D721Med (cell line): ENCODE data around the gene DUSP23.

Experiments
- DNase-seq: peaks from one replicate; pipeline ENCODE4 v3.0.0; 2011; ENCODE audit warnings: low spot score; ENCODE audit not compliant: insufficient read length
- FAIRE-seq: peaks from 2 replicates; lab custom pipeline; 2011; peaks lifted over from hg19 to GRCh38; lab: Jason Lieb, UNC
- TF ChIP-seq, protein P1 (sequence below): IDR thresholded peaks from 2 replicates; pipeline ENCODE4 v1.5.1; 2012; ENCODE audit warnings: mild to moderate bottlenecking, control low read depth; ENCODE audit not compliant: insufficient read depth; ENCODE audit errors: missing control alignments

Gene DUSP23

GRCh38 chr1:159780583-159781582 is at the start of gene DUSP23:
Gene DUSP23, plus strand, starts transcription at chr1:159780962. Its CDS starts 139 bp downstream, at chr1:159781101.
- no peak for DNase-seq
- no peak for FAIRE-seq

DNA sequence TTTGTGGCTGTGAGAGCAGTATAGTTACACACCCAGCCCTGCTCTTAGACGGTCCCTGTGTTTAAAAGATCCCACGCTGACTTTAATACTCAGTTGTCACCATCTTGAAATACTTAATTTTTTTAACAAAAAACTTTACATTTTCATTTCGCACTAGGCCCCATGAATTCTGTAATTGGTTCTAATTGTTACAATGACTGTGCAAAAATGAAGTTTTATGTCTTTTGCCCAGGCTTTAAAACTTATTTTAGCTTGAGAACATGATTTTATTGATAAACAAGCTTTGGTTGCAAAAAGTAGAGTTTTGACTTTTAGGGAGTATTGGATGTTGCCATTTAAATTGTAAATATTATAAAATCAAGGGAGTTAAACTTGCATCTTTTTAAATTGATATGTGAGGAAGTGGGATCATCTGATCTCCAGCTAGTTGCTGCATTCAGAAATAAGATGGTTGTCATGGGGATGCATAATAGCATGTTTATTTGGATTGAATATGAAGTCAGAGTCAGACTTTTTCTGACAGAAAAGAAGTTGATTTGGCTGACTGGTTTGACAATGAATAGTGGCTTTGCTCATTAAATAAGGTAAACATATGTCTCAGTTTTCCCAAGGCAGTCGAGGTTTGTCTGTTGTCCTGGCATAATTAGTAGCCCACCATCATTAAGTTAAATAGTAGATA is 43.4 kb upstream of the DUSP23 start:
- TF ChIP-seq, protein P1, sequence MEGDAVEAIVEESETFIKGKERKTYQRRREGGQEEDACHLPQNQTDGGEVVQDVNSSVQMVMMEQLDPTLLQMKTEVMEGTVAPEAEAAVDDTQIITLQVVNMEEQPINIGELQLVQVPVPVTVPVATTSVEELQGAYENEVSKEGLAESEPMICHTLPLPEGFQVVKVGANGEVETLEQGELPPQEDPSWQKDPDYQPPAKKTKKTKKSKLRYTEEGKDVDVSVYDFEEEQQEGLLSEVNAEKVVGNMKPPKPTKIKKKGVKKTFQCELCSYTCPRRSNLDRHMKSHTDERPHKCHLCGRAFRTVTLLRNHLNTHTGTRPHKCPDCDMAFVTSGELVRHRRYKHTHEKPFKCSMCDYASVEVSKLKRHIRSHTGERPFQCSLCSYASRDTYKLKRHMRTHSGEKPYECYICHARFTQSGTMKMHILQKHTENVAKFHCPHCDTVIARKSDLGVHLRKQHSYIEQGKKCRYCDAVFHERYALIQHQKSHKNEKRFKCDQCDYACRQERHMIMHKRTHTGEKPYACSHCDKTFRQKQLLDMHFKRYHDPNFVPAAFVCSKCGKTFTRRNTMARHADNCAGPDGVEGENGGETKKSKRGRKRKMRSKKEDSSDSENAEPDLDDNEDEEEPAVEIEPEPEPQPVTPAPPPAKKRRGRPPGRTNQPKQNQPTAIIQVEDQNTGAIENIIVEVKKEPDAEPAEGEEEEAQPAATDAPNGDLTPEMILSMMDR = no peak
- FAIRE-seq (no peak), DNase-seq (no peak)

More at GRCh38 chr1:159780583-159781582, at the start of gene DUSP23:
- TF ChIP-seq, protein P1 = peak; percentile 71

DNA sequence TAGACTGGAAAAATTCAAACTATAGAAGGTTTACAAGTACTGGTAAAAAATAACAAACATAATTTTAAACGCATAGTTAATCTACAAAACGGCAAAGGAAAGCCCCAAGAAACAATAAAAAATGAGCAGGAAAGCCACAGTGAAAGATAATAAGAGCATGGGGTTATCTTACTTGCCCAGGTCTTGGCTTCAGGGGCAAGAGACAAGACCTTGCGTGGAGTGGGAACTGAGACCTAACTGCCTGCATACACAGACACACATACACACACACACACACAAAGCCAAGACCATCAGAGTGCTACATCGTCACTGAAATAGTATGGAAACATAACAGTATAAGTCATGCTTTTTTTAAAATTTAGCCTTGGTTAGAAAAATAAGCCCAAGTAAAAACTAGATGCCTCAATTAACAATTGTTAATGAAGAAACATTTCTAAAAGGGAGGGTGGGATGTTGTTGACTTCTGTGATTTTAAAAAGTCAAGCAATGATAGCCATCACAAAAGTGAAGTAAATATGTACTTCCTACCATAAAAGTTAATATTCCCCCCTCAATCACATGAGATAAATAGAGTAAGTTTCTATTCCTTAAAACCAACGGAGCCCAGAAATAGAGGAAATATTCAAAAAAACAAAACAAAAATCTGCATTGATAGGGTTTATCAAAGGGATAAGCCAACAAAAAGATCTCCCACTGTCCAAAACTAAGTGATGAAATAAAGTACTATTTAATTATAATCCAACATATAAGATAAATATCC is 36.9 kb upstream of the DUSP23 start:
- no peak for DNase-seq
- FAIRE-seq = no peak
- TF ChIP-seq, protein P1 = no peak

- FAIRE-seq (no peak), DNase-seq (no peak)
- TF ChIP-seq, protein P1 = no peak
These were observed 34.1 kb upstream of the DUSP23 start for GRCh38 chr1:159746666-159747065.

DNA sequence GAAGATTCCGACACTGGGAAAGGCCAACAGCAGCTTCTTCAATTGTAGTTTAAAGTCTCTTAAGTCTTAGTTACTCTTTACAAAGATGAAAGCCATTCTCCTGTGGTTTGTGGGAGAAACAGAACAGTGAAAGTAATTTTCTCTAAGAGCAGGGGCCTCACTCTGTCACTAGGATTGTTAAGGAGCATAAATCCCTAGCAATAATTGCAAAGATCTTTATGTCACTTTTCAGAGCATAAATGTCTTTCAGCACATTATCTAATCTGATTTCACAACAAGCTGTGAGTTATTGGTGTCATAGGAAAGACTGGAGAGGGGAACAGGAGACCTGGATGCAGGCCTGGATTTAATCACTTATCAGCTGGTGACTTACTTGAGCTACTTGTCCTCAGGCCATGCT is 32.4 kb upstream of the DUSP23 start:
- TF ChIP-seq, protein P1 = no peak
- FAIRE-seq = no peak

DNA sequence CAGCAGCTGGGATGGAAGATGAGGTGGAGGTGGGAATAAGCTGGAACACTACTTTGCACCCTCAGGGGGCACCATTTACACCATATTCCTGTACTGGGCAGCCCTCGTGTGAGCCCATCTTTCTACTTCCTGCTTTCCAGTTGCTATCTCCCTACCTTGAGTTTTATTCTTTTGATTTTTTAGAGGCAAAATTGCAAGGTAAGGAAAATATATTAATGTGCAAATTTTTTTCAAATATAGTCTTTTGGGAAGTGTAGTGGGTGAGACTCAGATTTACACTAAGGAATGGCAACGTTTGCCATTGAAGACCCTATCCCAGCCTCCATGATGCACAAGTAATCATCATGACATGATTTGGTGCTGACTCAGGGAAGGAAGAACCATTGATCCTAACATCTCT is 31.1 kb upstream of the DUSP23 start:
- FAIRE-seq = no peak
- DNase-seq = no peak
- TF ChIP-seq, protein P1 = no peak

More for the DNA sequence above, 32.4 kb upstream of the DUSP23 start:
- DNase-seq = no peak
